K562 (cell line): ENCODE data around the gene CHTF8. TPM values are rescaled to one million over a fixed set of nuclear protein-coding genes. Genes with fewer than 3 reads are reported as not detected.

ENCODE experiments used
- ATF7 ChIP-seq: fragments of 450-650 bp; IDR thresholded peaks from 2 replicates; pipeline ENCODE4 v1.7.1; 2014; ENCODE audit warnings: mild to moderate bottlenecking, moderate library complexity
- BCOR ChIP-seq: fragments of 450-650 bp; IDR thresholded peaks from 2 replicates; pipeline ENCODE4 v1.6.1; 2016
- DDX20 ChIP-seq: fragments of 450-650 bp; IDR thresholded peaks from 2 replicates; pipeline ENCODE4 v1.6.1; 2016; ENCODE audit warnings: missing genetic modification characterization, low read depth, mild to moderate bottlenecking, missing compliant biosample characterization, moderate library complexity
- FOXM1 ChIP-seq, 2 experiments: fragments of 450-650 bp in 1 of 2; sonication (generic) in 1 of 2; formaldehyde crosslinking in 1 of 2; IDR thresholded peaks; 2 replicates each; pipeline versions ENCODE4 v1.6.1 to v1.9.0; 2017 to 2022; ENCODE audit warnings: low read depth in 2 of 2, mild to moderate bottlenecking in 2 of 2, missing genetic modification reagents in 1 of 2, moderate library complexity in 1 of 2
- HDAC1 ChIP-seq, 2 experiments: fragments of 450-650 bp; IDR thresholded peaks; 2 replicates each; pipeline ENCODE4 v1.6.1; 2016 to 2017; ENCODE audit warnings: inconsistent platforms in 1 of 2, mild to moderate bottlenecking in 1 of 2, moderate library complexity in 1 of 2
- SNRNP70 ChIP-seq: fragments of 200-400 bp; formaldehyde crosslinking; optimal IDR thresholded peaks from 2 replicates; pipeline ENCODE3; 2017; ENCODE audit warnings: low read depth, low read length
- TAF1 ChIP-seq: IDR thresholded peaks from 2 replicates; pipeline ENCODE4 v1.6.1; 2011; ENCODE audit warnings: mild to moderate bottlenecking, low read length, moderate library complexity; ENCODE audit not compliant: insufficient read depth, control insufficient read depth, severe bottlenecking; ENCODE audit errors: extremely low read depth
- TOE1 ChIP-seq, 2 experiments: fragments of 450-650 bp in 1 of 2; sonication (generic) in 1 of 2; formaldehyde crosslinking in 1 of 2; IDR thresholded peaks; 2 replicates each; pipeline versions ENCODE4 v1.7.1 to v1.8.0; 2016 to 2022; ENCODE audit warnings: borderline replicate concordance in 2 of 2, mild to moderate bottlenecking in 2 of 2, antibody characterized with exemption in 1 of 2, inconsistent platforms in 1 of 2, low read depth in 1 of 2, missing genetic modification reagents in 1 of 2, moderate library complexity in 1 of 2
- ZBTB34 ChIP-seq: fragments of 250-450 bp; sonication (Bioruptor Pico); IDR thresholded peaks from 2 replicates; pipeline ENCODE4 v1.8.0; 2021; ENCODE audit warnings: mild to moderate bottlenecking, moderate library complexity
- ZNF280B ChIP-seq: fragments of 250-450 bp; sonication (Bioruptor Pico); IDR thresholded peaks from 2 replicates; pipeline ENCODE4 v1.5.1; 2021; ENCODE audit warnings: mild to moderate bottlenecking
- ZNF77 ChIP-seq: fragments of 250-450 bp; sonication (Bioruptor Pico); IDR thresholded peaks from 2 replicates; pipeline ENCODE4 v1.5.0; 2020
- polyA plus RNA-seq, 8 experiments: library from polyadenylated mRNA; depleted of rRNA in 4 of 8; stranded (reverse) in 5 of 8; unstranded in 3 of 8; fragments of >200 nt; fragmentation: Nextera tagmentation in 2 of 8; fragmentation: Illumina TruSeq in 1 of 8; extraction: Ambion mirVana in 2 of 8; extraction: Trizol in 1 of 8; gene quantifications; 2 replicates each; pipeline versions ENCODE4 v1.2.1 to v1.2.3, GENCODE V29; 2011 to 2014; ENCODE audit warnings: inconsistent platforms in 1 of 8, missing spikeins in 1 of 8
- total RNA-seq, 7 experiments: library from RNA; depleted of rRNA in 6 of 7; stranded (reverse); fragments of >200 nt in 6 of 7; fragmentation: Illumina TruSeq in 2 of 7; extraction: Trizol in 2 of 7; gene quantifications; 2 replicates each; pipeline versions ENCODE4 v1.2.1 to v1.2.3, GENCODE V29; 2011 to 2021; ENCODE audit warnings: low replicate concordance in 1 of 7
- TF ChIP-seq, protein P1 (sequence below), 2 experiments: fragments of 450-650 bp in 1 of 2; sonication (generic) in 1 of 2; formaldehyde crosslinking; conservative IDR thresholded peaks; 2 replicates each; pipeline versions ENCODE4 v1.4.0 to v1.8.1; 2020 to 2022; ENCODE audit warnings: mild to moderate bottlenecking in 1 of 2, missing genetic modification reagents in 1 of 2
- TF ChIP-seq, protein P2 (sequence below): sonication (generic); IDR thresholded peaks from 2 replicates; pipeline ENCODE4 v1.6.1; 2016
- TF ChIP-seq, protein P3 (sequence below): fragments of 250-450 bp; sonication (Bioruptor Pico); IDR thresholded peaks from 2 replicates; pipeline ENCODE4 v1.5.0; 2020; ENCODE audit warnings: mild to moderate bottlenecking
- TF ChIP-seq, protein P4 (sequence below): fragments of 200-800 bp; sonication (Bioruptor generic); IDR thresholded peaks from 2 replicates; pipeline ENCODE4 v1.6.1; 2017; ENCODE audit warnings: missing genetic modification characterization, missing compliant biosample characterization
- TF ChIP-seq, protein P5 (sequence below): sonication (generic); formaldehyde crosslinking; IDR thresholded peaks from 2 replicates; pipeline ENCODE4 v1.8.0; 2022; ENCODE audit warnings: missing genetic modification reagents, mild to moderate bottlenecking, moderate library complexity, borderline replicate concordance

CHTF8 gene
- total and polyA plus RNA-seq, 9 of the 15 experiments (the other 6 are each of a cell fraction or from before 2014, with no cell fraction given) = 20.2 to 199 (median 108) TPM

DNA sequence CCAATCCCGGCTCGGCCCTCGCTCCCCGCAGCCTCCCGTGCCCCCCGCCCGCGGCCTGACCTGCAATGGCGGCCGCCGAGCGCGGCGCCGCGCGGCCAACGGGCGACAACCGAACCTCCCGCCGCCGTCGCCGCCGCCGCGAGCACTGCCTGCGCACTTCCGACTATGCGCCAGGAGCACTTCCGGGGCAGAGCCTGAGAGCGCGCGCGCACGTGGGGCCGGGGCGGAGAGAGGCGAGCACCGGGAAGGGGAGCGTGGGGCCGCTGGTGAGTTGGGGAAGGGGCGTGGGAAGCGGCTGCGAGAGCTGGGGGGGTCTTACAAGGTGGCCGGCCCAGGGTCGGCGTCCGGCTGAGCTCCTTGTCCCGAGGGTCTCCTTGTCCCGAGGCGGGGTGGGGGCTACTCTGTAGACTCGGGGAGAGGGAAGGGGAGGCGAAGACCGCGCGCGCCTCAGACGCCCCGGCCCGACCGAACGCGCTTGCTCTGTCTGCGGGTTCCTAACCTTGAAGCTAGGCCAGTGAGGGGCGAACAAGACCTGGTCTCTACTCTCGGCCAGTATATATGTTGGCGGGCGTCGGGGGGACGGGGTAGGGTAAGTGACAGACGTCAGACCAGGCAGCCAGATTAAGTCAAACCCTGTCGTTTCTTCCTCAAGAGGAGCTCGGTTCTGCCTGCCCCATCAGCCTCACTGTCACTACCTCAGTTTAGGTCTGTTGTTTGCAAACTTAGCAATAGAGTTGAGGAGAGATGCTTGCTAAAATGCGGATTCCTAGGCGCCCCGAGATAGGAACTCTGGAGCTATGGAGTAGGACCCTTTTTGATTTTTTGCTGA, at the start of gene CHTF8, which contains the start of gene UTP4 (continued):
- TF ChIP-seq, protein P1, sequence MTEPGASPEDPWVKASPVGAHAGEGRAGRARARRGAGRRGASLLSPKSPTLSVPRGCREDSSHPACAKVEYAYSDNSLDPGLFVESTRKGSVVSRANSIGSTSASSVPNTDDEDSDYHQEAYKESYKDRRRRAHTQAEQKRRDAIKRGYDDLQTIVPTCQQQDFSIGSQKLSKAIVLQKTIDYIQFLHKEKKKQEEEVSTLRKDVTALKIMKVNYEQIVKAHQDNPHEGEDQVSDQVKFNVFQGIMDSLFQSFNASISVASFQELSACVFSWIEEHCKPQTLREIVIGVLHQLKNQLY (CRISPR knock-in tag; conservative IDR thresholded peaks at IDR 0.05) = 0 out of 4 replicates have a peak, but pooled peaks of 1 of the 2 experiments have one; percentile 10
- TF ChIP-seq SNRNP70 (no peak), TOE1 (IDR thresholded peaks at IDR 0.05; ENCODE audit: borderline replicate concordance) (no peak), TOE1 (CRISPR knock-in tag; IDR thresholded peaks at IDR 0.05; ENCODE audit: borderline replicate concordance, low read depth) (no peak), ATF7 (peak; percentile 21; the same call in 1 of the 2 replicates), ZNF77 (CRISPR knock-in tag) (no peak), BCOR (no peak), TAF1 (peak; percentile 79), ZNF280B (no peak), DDX20 (tag) (no peak), ZBTB34 (no peak), FOXM1 (IDR thresholded peaks at IDR 0.05; ENCODE audit: low read depth) (no peak), FOXM1 (CRISPR knock-in tag; IDR thresholded peaks at IDR 0.05; ENCODE audit: low read depth) (no peak), HDAC1 (IDR thresholded peaks at IDR 0.05) (peak in 1 of 2 experiments; percentile 99; a peak in 2 of 4 replicates)
- TF ChIP-seq, protein P2, sequence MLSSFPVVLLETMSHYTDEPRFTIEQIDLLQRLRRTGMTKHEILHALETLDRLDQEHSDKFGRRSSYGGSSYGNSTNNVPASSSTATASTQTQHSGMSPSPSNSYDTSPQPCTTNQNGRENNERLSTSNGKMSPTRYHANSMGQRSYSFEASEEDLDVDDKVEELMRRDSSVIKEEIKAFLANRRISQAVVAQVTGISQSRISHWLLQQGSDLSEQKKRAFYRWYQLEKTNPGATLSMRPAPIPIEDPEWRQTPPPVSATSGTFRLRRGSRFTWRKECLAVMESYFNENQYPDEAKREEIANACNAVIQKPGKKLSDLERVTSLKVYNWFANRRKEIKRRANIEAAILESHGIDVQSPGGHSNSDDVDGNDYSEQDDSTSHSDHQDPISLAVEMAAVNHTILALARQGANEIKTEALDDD = no peak
- TF ChIP-seq, protein P3, sequence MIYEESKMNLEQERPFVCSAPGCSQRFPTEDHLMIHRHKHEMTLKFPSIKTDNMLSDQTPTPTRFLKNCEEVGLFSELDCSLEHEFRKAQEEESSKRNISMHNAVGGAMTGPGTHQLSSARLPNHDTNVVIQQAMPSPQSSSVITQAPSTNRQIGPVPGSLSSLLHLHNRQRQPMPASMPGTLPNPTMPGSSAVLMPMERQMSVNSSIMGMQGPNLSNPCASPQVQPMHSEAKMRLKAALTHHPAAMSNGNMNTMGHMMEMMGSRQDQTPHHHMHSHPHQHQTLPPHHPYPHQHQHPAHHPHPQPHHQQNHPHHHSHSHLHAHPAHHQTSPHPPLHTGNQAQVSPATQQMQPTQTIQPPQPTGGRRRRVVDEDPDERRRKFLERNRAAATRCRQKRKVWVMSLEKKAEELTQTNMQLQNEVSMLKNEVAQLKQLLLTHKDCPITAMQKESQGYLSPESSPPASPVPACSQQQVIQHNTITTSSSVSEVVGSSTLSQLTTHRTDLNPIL (CRISPR knock-in tag) = no peak
- TF ChIP-seq, protein P4, sequence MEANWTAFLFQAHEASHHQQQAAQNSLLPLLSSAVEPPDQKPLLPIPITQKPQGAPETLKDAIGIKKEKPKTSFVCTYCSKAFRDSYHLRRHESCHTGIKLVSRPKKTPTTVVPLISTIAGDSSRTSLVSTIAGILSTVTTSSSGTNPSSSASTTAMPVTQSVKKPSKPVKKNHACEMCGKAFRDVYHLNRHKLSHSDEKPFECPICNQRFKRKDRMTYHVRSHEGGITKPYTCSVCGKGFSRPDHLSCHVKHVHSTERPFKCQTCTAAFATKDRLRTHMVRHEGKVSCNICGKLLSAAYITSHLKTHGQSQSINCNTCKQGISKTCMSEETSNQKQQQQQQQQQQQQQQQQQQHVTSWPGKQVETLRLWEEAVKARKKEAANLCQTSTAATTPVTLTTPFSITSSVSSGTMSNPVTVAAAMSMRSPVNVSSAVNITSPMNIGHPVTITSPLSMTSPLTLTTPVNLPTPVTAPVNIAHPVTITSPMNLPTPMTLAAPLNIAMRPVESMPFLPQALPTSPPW (CRISPR knock-in tag) = peak; percentile 91
- TF ChIP-seq, protein P5, sequence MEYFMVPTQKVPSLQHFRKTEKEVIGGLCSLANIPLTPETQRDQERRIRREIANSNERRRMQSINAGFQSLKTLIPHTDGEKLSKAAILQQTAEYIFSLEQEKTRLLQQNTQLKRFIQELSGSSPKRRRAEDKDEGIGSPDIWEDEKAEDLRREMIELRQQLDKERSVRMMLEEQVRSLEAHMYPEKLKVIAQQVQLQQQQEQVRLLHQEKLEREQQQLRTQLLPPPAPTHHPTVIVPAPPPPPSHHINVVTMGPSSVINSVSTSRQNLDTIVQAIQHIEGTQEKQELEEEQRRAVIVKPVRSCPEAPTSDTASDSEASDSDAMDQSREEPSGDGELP = peak; percentile 47; the same call in 1 of the 2 replicates
